HG03342 (cell line): ENCODE results near the gene HRH3.

ENCODE experiments used
- ATAC-seq: cut with Tn5 transposase; IDR thresholded peaks from one replicate; pipeline ENCODE4 v1.9.1; 2021; ENCODE audit warnings: mild to moderate bottlenecking, moderate library complexity; ENCODE audit not compliant: unreplicated experiment

HRH3 gene

GRCh38 chr20:62219992-62220665, at the start of gene HRH3:
TSS of gene HRH3 (minus strand) at chr20:62220278. CDS start at chr20:62219970, 308 bp downstream.
- no peak for ATAC-seq

- ATAC-seq = no peak
Observed at GRCh38 chr20:62269871-62270270, 49.8 kb upstream of the HRH3 start.

GRCh38 chr20:62269378-62269777, 49.3 kb upstream of the HRH3 start:
- ATAC-seq = no peak

GRCh38 chr20:62268228-62268900, 48.3 kb upstream of the HRH3 start:
- ATAC-seq = no peak

- ATAC-seq = no peak
Observed at GRCh38 chr20:62267543-62267942, 47.5 kb upstream of the HRH3 start.

GRCh38 chr20:62266851-62267250, 46.8 kb upstream of the HRH3 start:
- no peak for ATAC-seq

- no peak for ATAC-seq
Observed at GRCh38 chr20:62266340-62266739, 46.3 kb upstream of the HRH3 start.

- no peak for ATAC-seq
Observed at GRCh38 chr20:62265365-62265764, 45.3 kb upstream of the HRH3 start.

- ATAC-seq = no peak
Observed at GRCh38 chr20:62263396-62263795, 43.3 kb upstream of the HRH3 start.

GRCh38 chr20:62262064-62262463, 42.0 kb upstream of the HRH3 start:
- ATAC-seq = no peak

GRCh38 chr20:62259294-62259565, 39.2 kb upstream of the HRH3 start:
- no peak for ATAC-seq

GRCh38 chr20:62258499-62259293, 38.6 kb upstream of the HRH3 start:
- no peak for ATAC-seq

- no peak for ATAC-seq
Observed at GRCh38 chr20:62255976-62256375, 35.9 kb upstream of the HRH3 start.

- ATAC-seq = no peak
Observed at GRCh38 chr20:62254021-62254724, 34.1 kb upstream of the HRH3 start.

GRCh38 chr20:62253398-62253797, 33.3 kb upstream of the HRH3 start:
- ATAC-seq = no peak

- no peak for ATAC-seq
Observed at GRCh38 chr20:62252342-62252966, 32.4 kb upstream of the HRH3 start.

- no peak for ATAC-seq
Observed at GRCh38 chr20:62248890-62249560, 28.9 kb upstream of the HRH3 start.

GRCh38 chr20:62246872-62247652, 27.0 kb upstream of the HRH3 start:
- ATAC-seq = no peak

GRCh38 chr20:62246431-62246830, 26.4 kb upstream of the HRH3 start:
- no peak for ATAC-seq

GRCh38 chr20:62245911-62246280, 25.8 kb upstream of the HRH3 start:
- no peak for ATAC-seq
